IPS DF 4.7 (cell line): ENCODE measurements around the gene AEBP1.

ENCODE experiments used
- DNase-seq: peaks from one replicate; pipeline ENCODE4 v3.0.0-alpha.2; 2013; ENCODE audit warnings: low spot score; ENCODE audit errors: extremely low read depth

AEBP1 gene

DNA sequence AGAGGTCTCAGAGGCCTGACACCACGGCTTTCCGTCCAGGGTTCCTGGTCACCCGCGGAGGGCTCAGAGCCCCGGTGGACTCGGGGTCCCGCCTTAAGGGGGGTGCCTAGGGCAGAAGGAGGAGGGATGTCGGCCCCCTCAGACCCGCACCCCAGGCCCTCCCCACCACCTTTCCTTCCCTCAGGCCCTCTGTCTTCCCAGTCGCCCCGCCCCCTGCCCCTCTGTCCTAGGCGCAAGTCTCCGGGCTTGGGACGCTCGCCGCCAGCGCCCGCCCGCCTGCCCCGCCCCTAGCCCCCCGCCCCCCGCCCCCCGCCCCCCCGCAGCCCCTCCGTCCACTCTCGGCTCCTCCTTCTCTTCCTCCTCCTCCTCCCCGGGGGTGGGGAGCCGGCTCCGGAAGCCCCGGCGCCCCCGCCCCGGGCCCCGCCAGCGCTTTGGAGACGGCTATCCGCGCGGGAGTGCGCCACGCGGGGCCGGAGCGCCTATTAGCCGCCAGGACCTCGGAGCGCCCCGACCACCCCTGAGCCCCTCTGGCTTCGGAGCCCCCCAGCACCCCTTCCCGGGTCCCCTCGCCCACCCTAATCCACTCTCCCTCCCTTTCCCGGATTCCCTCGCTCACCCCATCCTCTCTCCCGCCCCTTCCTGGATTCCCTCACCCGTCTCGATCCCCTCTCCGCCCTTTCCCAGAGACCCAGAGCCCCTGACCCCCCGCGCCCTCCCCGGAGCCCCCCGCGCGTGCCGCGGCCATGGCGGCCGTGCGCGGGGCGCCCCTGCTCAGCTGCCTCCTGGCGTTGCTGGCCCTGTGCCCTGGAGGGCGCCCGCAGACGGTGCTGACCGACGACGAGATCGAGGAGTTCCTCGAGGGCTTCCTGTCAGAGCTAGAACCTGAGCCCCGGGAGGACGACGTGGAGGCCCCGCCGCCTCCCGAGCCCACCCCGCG is at the start of gene AEBP1:
Gene AEBP1 (plus strand): TSS at position 423 of the 937 bp plus-strand sequence. CDS start 321 bp downstream, at position 744.
- DNase-seq: no peak

GRCh38 chr7:44056681-44057080 is 47.5 kb upstream of the AEBP1 start:
- DNase-seq: no peak

- DNase-seq: no peak
Observed at GRCh38 chr7:44057181-44057848, 46.8 kb upstream of the AEBP1 start.

DNA sequence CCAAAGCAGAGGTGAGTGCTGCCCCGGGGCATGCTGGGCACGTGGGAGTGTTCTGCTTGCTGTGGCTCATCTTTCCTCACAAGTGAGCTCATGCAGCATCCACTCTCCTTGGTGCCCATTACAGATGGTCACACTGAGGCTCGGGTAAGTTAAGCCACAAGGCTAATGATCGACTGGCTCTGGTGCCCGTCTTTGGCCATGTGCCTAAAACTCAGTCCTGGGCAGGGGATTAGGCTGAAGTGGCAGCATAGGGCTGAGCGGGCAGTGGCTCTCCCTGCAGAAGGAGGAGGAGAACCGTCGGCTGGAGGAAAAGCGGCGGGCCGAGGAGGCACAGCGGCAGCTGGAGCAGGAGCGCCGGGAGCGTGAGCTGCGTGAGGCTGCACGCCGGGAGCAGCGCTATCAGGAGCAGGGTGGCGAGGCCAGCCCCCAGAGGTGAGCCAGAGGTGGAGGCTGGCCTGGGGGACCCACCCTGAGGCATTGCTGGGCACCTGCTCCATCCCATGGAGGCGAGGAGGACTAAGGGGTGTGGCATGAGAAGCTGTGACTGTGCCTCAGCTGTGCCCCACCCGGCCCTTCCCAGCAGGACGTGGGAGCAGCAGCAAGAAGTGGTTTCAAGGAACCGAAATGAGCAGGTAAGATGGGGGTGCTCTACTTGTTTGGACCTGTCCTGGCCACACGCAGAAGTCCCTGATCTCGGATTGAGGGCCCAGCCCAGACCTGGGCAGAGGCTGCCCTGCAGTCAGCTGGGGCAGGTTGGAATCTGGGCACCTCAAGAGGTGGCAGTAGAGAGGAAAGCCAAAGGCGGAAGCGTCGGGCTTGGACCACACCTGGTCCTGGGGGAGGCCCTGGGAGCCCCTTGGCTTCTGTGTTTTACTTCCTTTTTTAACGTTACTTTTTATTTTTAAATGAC is 46.0 kb upstream of the AEBP1 start:
- no peak for DNase-seq

DNA sequence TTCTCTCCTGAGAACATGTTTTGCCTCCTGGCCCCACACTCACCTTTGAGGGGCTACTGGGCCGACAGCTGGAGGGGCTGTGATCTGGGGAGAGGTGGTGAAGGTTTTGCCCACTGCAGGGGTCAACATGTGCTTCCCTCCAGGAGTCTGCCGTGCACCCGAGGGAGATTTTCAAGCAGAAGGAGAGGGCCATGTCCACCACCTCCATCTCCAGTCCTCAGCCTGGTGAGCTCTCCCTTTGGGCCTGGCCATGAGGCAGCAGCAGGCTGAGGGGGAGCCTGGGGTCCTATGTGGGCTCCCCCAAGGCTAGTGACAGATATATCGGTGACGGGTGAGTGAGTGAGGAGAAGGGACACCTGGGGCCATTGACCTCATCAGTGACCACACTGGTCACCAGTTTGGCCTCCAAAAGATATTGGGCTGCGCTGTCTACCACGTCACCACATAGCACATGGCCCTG is 45.4 kb upstream of the AEBP1 start:
- no peak for DNase-seq

GRCh38 chr7:44059219-44060090 is 44.7 kb upstream of the AEBP1 start:
- no peak for DNase-seq

- DNase-seq: no peak
Observed at GRCh38 chr7:44060091-44060947, 43.8 kb upstream of the AEBP1 start.

GRCh38 chr7:44060948-44061644 is 43.0 kb upstream of the AEBP1 start:
- DNase-seq: no peak

DNA sequence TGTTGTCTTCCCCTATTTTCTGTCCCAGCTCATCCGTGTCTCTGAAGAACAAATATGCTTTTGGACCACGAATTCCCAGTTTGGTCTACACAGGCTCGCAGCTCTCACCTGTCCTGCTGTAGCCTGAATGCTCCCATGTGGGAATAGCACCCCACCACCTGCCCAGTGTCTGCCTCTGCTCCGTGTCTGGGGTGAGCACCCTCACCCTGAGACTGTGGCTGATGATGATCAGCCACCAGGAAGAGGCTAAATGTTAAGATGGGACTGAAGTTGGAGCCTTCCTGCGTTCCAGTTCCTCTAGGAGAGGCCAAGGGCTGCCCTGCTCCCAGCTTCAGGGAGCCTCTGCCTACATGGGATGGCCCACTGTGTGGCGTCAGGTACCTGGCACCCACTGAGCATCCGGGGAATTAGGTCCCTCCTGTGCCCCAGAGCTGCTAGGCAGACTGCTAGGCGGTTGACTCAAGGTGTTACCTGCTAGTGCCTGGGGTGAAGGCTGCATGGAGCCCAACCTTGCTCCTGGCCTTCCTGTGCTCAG is 42.4 kb upstream of the AEBP1 start:
- no peak for DNase-seq

GRCh38 chr7:44062180-44062902 is 41.8 kb upstream of the AEBP1 start:
- DNase-seq: no peak

- no peak for DNase-seq
Observed at GRCh38 chr7:44062903-44063295, 41.2 kb upstream of the AEBP1 start.

DNA sequence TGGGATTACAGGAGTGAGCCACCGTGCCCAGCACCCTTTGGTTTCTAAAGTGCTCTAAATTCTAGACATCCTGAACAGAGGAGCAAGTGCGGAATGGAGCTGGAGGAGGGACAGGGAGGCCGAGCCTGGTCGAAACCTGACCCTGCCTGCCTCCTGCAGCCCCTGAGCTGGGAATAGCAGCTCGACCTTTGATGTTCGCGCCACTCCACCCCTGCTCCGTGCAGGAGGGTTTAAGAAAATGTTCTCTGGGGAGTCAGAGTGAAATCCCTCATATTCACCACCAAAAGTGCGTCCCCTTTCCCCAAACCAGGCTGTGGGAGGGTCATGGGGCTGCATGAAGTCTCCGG is 40.6 kb upstream of the AEBP1 start:
- DNase-seq: no peak

- no peak for DNase-seq
Observed at GRCh38 chr7:44063894-44064651, 40.1 kb upstream of the AEBP1 start.

- DNase-seq: no peak
Observed at GRCh38 chr7:44064791-44065430, 39.2 kb upstream of the AEBP1 start.

DNA sequence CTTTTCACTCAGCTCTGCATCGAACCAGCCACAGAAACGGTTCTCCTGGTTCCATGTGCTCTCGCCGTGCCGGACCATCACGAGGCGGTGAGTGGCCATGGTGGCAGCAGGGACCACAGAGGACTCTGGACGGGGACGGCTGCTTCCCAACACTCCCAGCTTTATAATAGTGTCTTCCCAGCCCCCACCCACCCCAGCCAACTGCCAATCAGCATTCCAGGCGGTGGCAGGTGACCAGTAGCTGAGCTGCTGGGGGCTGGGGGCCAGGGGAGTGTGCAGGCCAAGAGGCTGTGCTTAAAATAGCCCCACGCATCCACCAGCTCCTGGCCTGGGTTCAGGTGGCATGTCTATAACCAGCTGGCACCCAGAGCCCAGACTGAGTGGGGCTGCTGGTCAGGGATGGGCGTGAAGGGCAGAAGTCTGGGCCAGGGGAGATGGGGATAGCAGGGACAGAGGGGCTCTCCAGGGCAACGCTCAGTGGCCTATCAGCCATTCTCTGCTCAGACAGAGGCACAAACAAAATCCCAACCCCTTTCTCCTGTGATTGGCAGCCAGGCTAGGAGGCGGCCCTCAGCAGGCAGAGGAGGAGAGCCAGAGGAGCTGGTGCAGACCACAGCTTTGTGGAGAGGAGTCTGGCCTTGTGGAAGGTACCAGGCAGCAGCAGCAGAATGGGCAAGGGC is 38.6 kb upstream of the AEBP1 start, which contains the start of gene PGAM2:
Gene PGAM2 (minus strand): TSS at position 137 of the 680 bp plus-strand sequence. CDS start 38 bp downstream, at position 99.
- DNase-seq: no peak

- DNase-seq: no peak
Observed at GRCh38 chr7:44066111-44066460, 38.1 kb upstream of the AEBP1 start.
